Measurements from ENCODE around the gene OCA2. TPM values are rescaled to one million over a fixed set of nuclear protein-coding genes. Genes with fewer than 3 reads are reported as not detected.
A peak's percentile ranks its signal among the peaks of the same experiment; 100 is the strongest.
"Not testable (repeated sequence)": the region's sequence is repeated elsewhere in the genome, so short reads cannot be mapped to it uniquely, and the experiment has no call there.

The OCA2 gene
- total RNA-seq, 4 donors from 2014 or later: 0.17 to 1.2 (median 0.24) TPM

GRCh38 chr15:27854601-27855000 is 244.5 kb downstream of the OCA2 start:
- Histone ChIP-seq H3K4me1 (no peaks in the 10 kb centered on the region), H3K27me3 (no peaks in the 10 kb centered on the region), H3K36me3 (no peaks in the 10 kb centered on the region), H3K9me3 (peaks cover 0 to 13% (median 0%) of the 10 kb centered on the region in 4 donors), H3K4me3 (no peak overlapping the region), H3K27ac (replicated peaks in 1 of 4) (no peak overlapping the region)
- TF ChIP-seq EP300 (IDR thresholded peaks at IDR 0.05) (no peak), CTCF (IDR thresholded peaks at IDR 0.05) (no peak), POLR2AphosphoS5 (IDR thresholded peaks at IDR 0.05) (no peak), POLR2A (IDR thresholded peaks at IDR 0.05; ENCODE audit: low read depth) (no peak)
- DNase-seq (ENCODE audit: extremely low spot score): no peak
- intact Hi-C loops (cut with DNase I): no loop called here
- WGBS: 96% methylated on average over 10 of the region's 10 CpGs

GRCh38 chr15:27853624-27854455 is 245.3 kb downstream of the OCA2 start:
- TF ChIP-seq EP300 (IDR thresholded peaks at IDR 0.05) (no peak), POLR2A (IDR thresholded peaks at IDR 0.05; ENCODE audit: low read depth) (no peak), POLR2AphosphoS5 (IDR thresholded peaks at IDR 0.05) (no peak), CTCF (IDR thresholded peaks at IDR 0.05) (no peak)
- Histone ChIP-seq H3K9me3 (peaks cover 0 to 13% (median 0%) of the 10 kb centered on the region in 4 donors), H3K36me3 (no peaks in the 10 kb centered on the region), H3K4me3 (no peak overlapping the region), H3K27me3 (no peaks in the 10 kb centered on the region), H3K4me1 (no peaks in the 10 kb centered on the region), H3K27ac (replicated peaks in 1 of 4) (no peak overlapping the region)
- peak; percentile 77 for DNase-seq (ENCODE audit: extremely low spot score)
- intact Hi-C loops (cut with DNase I): no loop called here
- WGBS: 98% methylated on average over 14 of the region's 15 CpGs

- peak; percentile 85 for DNase-seq (ENCODE audit: extremely low spot score)
- no peak overlapping the region for H3K4me3 ChIP-seq
- H3K36me3 ChIP-seq: no peaks in the 10 kb centered on the region
- WGBS: 67% methylated on average over 4 of the region's 4 CpGs
- H3K4me1 ChIP-seq: no peaks in the 10 kb centered on the region
- H3K9me3 ChIP-seq: peaks cover 0 to 5% (median 0%) of the 10 kb centered on the region in 4 donors
- intact Hi-C loops (cut with DNase I): no loop called here
- H3K27me3 ChIP-seq: no peaks in the 10 kb centered on the region
- H3K27ac ChIP-seq (replicated peaks in 1 of 4): no peak overlapping the region
- TF ChIP-seq POLR2AphosphoS5 (IDR thresholded peaks at IDR 0.05) (no peak), POLR2A (IDR thresholded peaks at IDR 0.05; ENCODE audit: low read depth) (no peak), EP300 (IDR thresholded peaks at IDR 0.05) (no peak), CTCF (IDR thresholded peaks at IDR 0.05) (no peak)
These were observed 247.3 kb downstream of the OCA2 start for GRCh38 chr15:27851858-27852210.

GRCh38 chr15:27850981-27851857 is 247.9 kb downstream of the OCA2 start:
- Histone ChIP-seq H3K27me3 (no peaks in the 10 kb centered on the region), H3K36me3 (no peaks in the 10 kb centered on the region), H3K27ac (replicated peaks in 1 of 4) (no peak overlapping the region), H3K4me1 (no peaks in the 10 kb centered on the region), H3K4me3 (no peak overlapping the region), H3K9me3 (peaks cover 0 to 4% (median 0%) of the 10 kb centered on the region in 4 donors)
- DNase-seq (ENCODE audit: extremely low spot score): peak; percentile 86
- TF ChIP-seq POLR2A (IDR thresholded peaks at IDR 0.05; ENCODE audit: low read depth): no peak
- intact Hi-C loops (cut with DNase I): no loop called here
- WGBS: 83% methylated on average over 17 of the region's 17 CpGs

GRCh38 chr15:27850050-27850449 is 249.1 kb downstream of the OCA2 start:
- H3K9me3 ChIP-seq: no peaks in the 10 kb centered on the region
- intact Hi-C loops (cut with DNase I): no loop called here
- WGBS: 88% methylated on average over 5 of the region's 5 CpGs
- no peak overlapping the region for H3K4me3 ChIP-seq
- TF ChIP-seq EP300 (IDR thresholded peaks at IDR 0.05) (no peak), POLR2A (IDR thresholded peaks at IDR 0.05; ENCODE audit: low read depth) (no peak), POLR2AphosphoS5 (IDR thresholded peaks at IDR 0.05) (no peak), CTCF (IDR thresholded peaks at IDR 0.05) (no peak)
- H3K27ac ChIP-seq (replicated peaks in 1 of 4): no peak overlapping the region
- no peaks in the 10 kb centered on the region for H3K4me1 ChIP-seq
- H3K36me3 ChIP-seq: no peaks in the 10 kb centered on the region
- H3K27me3 ChIP-seq: no peaks in the 10 kb centered on the region
- peak; percentile 83 for DNase-seq (ENCODE audit: extremely low spot score)

GRCh38 chr15:27848936-27849335 is 250.2 kb downstream of the OCA2 start:
- H3K36me3 ChIP-seq; H3K27me3 ChIP-seq; intact Hi-C loops (cut with DNase I); H3K27ac ChIP-seq (replicated peaks in 1 of 4); H3K4me3 ChIP-seq; H3K4me1 ChIP-seq; H3K9me3 ChIP-seq; DNase-seq (ENCODE audit: extremely low spot score): not testable (repeated sequence)
- 92% methylated on average over 2 of the region's 5 CpGs for WGBS
